Measurements from ENCODE around the gene BUD13.
A peak's percentile ranks its signal among the peaks of the same experiment; 100 is the strongest.

Gene BUD13

DNA sequence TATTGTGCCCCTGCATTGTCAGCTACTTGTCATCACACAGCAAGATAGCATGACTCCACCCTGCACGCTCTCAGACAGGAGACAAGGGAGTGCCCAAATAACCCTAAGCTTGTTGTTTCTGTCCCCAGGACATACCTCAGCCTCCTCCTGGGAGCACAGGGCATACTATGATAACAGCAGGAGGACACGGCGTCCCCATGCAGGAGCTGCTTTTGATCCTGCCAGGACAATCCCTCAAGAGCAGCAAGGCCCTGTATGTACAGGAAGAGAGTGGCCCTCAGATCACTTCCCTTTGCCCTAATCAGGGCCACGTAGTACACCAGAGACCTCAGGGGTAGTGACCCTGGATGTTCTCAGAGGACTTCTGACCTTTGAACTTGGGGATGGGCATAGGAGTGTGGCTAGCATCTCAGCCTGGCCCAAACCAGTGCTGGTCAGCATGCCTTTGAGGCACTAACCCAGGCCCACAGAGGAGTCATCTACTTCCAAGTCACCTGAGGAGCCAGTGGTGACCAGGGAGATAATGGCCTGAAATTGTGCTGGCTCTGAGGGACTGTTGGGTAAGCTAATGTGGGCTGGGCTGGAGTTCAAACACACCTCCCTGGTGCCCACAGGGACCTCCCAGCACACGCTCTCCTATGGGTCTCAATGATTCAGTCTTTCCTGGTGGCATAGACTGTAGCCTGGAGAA is 41.1 kb upstream of the BUD13 start:
- TF ChIP-seq, protein P1, sequence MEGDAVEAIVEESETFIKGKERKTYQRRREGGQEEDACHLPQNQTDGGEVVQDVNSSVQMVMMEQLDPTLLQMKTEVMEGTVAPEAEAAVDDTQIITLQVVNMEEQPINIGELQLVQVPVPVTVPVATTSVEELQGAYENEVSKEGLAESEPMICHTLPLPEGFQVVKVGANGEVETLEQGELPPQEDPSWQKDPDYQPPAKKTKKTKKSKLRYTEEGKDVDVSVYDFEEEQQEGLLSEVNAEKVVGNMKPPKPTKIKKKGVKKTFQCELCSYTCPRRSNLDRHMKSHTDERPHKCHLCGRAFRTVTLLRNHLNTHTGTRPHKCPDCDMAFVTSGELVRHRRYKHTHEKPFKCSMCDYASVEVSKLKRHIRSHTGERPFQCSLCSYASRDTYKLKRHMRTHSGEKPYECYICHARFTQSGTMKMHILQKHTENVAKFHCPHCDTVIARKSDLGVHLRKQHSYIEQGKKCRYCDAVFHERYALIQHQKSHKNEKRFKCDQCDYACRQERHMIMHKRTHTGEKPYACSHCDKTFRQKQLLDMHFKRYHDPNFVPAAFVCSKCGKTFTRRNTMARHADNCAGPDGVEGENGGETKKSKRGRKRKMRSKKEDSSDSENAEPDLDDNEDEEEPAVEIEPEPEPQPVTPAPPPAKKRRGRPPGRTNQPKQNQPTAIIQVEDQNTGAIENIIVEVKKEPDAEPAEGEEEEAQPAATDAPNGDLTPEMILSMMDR (conservative IDR thresholded peaks at IDR 0.05; ENCODE audit: control insufficient read depth, insufficient read depth, low read depth, low read length): no peak
- no peak for DNase-seq (ENCODE audit: low read depth)
- H3K4me3 ChIP-seq (ENCODE audit: control insufficient read depth, low read depth, low read length): no peak overlapping the region

DNA sequence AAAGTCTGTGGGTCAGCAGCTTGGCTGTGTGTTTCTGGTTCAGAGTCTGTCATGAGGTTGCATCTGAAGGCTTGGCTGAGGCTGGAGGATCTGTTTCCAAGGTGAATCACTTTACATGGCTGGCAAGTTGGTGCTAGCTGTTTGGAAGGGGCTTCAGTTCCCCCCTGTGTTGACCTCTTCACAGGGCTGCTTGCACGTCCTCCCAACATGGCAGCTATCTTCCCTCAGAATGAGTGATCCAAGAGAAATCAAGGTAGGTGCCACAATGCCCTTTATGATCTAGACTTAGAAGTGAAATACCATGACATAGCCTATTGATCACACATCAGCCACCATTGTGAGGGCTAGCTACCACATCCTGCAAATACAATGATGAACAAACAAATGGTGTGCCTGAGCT is 40.4 kb upstream of the BUD13 start:
- TF ChIP-seq, protein P1 (conservative IDR thresholded peaks at IDR 0.05; ENCODE audit: control insufficient read depth, insufficient read depth, low read depth, low read length): no peak
- H3K4me3 ChIP-seq (ENCODE audit: control insufficient read depth, low read depth, low read length): no peak overlapping the region
- DNase-seq (ENCODE audit: low read depth): no peak

DNA sequence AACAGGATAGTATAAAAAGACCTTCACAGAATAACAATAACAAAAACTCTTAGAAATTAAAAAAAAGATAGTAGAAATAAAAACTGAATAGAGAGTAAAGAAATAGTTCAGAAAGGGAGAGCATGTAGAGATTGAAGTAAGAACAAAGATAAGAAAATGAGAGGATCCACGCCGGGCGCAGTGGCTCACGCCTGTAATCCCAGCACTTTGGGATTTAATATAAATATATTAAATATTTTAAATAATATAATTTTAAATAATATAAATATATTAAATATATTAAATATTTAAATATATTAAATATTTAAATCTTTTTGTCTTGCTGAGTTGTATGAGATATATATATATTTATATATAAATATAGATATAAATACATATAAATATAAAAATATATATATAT is 39.3 kb upstream of the BUD13 start:
- TF ChIP-seq, protein P1 (conservative IDR thresholded peaks at IDR 0.05; ENCODE audit: control insufficient read depth, insufficient read depth, low read depth, low read length): no peak
- no peak overlapping the region for H3K4me3 ChIP-seq (ENCODE audit: control insufficient read depth, low read depth, low read length)
- no peak for DNase-seq (ENCODE audit: low read depth)

DNA sequence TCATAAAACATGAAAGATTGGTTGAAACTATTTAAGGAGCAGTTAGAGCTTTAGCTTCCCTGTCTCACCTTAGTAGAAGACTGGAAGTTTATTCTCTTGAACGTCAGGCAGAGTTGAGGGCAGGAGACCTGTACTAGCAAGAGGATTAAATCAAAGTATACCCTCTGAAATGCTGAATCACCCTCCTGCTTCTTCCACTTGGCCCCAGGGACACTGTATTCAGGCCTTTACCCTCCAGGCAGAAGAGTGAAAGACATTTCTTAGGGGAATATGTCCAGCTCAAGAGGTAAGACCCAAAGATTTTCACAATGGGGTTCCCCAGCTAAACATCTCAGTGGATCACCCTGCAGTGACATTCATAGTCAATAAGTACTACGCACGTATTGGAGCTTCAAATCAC is 38.4 kb upstream of the BUD13 start:
- TF ChIP-seq, protein P1 (conservative IDR thresholded peaks at IDR 0.05; ENCODE audit: control insufficient read depth, insufficient read depth, low read depth, low read length): no peak
- no peak for DNase-seq (ENCODE audit: low read depth)
- no peak overlapping the region for H3K4me3 ChIP-seq (ENCODE audit: control insufficient read depth, low read depth, low read length)

DNA sequence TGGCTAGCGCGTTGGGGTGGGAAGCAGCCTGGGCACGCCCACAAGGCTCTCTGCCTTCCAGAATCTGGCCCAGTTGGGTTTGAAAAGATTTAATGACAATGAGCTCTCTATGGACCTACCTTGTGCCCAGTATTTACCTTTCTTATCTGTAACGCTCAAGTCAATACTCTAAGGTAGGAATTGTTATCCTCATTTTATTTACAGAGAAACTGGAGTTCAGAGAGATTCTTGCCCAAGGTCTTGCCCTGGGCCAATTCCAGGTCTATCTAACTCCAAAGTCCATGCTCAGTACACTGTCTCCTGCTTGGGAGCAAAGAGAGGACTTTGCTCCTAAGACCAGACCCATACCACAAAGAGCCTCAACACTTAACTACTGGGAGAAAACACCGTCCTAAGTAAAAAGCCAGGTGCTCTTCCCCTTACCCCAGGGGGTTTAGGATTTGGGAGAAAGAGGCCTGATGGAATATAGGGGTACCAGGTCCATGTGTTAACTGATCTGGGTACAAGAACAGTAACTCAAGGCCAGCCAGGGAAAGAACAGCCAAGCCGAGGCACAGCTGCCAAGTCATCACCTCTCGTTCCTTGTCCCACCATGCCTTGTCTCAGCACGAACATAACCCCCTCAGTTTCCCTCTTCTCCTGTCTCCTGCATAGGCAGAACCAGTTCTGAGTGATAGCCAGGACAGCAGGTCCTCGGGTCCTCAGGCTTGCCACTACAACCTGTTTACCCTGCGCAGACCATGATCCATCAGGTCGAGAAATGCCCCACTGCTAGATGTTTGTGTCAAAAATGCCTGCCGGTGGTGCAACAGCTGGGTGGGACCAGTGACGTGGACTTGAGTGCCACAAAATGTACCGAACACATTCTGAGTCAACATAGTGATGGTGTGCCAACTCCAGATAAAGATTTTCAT is 35.7 kb upstream of the BUD13 start:
- peak; percentile 86 for DNase-seq (ENCODE audit: low read depth)
- TF ChIP-seq, protein P1 (conservative IDR thresholded peaks at IDR 0.05; ENCODE audit: control insufficient read depth, insufficient read depth, low read depth, low read length): no peak
- H3K4me3 ChIP-seq (ENCODE audit: control insufficient read depth, low read depth, low read length): no peak overlapping the region

DNA sequence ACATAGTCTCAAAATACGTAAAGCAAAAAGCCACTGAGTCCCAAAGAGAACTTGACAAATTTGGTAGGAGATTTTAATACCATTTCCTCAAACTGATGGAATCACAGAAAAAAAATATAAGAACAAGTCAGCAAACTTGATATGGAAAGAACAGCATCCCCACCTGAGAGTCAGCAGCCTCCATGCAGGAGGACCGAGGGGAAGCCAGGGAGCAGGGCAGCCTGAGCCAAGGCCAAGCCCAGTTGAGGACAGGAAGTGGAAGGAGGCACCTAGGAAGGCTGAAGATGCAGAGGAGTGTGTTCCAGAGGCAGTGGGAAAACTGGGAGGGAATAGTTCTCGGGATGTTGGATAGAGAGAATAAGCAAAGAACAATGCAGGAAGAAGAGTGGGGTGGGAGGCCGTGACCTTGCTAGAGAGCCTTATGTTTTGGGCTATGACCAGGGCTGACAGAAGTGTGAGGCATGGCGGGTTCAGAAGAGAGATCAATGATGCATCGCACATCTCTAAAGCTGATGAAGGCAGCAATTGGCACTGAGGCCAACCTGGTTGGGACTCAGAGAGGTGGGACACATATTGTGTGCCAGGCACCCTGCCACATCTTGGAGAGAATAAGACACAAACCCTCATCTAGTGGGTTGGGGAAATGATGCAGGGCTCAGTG is 34.9 kb upstream of the BUD13 start:
- no peak overlapping the region for H3K4me3 ChIP-seq (ENCODE audit: control insufficient read depth, low read depth, low read length)
- DNase-seq (ENCODE audit: low read depth): peak; percentile 5
- TF ChIP-seq, protein P1 (conservative IDR thresholded peaks at IDR 0.05; ENCODE audit: control insufficient read depth, insufficient read depth, low read depth, low read length): no peak

Data from fibroblast of mammary gland (primary cell).